NCI-H446 (cell line): Measurements from ENCODE around the gene MOV10L1.

ENCODE experiments used
- DNase-seq, 2 experiments: peaks; one replicate each; lab custom pipeline; 2025; lab: John Stamatoyannopoulos, UW

MOV10L1 gene

DNA sequence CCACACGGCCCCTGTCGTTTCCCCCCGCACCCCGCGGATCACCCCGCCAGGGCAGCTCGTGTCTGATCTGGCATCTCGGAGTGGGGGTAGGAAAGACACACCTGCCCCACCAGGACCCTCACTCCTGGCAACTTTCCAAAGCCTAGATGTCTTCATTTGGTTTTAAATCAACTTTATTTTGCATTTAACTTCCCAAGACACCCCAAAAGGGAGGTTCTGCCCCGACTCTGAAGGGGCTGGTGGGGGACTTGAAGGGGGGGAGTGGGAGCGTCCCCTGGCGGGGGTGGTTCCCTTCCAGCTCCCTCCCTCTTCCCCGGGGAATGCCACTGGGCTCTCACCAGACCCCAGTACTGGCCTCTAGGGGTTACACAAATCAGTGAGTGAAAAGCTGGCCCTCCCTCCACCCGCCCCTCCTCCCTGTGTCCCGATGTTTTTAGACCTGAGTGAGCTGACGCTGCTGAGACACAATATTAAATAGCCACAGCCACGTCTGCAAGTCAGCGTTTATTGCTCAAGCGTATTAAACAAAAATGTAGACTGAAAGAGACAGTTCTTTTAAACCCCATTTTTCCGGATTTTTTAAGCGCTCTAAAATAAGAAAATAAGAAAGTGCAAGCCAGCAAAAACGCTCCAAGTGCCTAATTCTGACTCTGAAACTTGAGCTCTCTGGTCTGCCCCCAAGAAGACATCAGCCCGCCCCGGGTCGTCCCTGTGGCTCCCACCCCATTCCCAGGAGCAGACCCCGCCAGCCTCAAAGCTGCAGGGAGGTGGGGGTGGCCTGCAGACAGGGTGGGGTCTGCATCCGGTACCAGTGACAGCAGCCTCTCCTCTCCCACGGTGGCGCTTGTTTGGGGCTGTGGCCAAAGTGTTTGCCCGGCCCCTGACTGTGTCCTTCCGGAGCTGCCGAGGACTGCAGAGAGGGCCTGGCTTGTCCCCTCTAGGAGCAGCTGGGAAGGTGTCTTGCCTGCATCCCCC is 30.6 kb upstream of the MOV10L1 start:
- no peak for DNase-seq

DNA sequence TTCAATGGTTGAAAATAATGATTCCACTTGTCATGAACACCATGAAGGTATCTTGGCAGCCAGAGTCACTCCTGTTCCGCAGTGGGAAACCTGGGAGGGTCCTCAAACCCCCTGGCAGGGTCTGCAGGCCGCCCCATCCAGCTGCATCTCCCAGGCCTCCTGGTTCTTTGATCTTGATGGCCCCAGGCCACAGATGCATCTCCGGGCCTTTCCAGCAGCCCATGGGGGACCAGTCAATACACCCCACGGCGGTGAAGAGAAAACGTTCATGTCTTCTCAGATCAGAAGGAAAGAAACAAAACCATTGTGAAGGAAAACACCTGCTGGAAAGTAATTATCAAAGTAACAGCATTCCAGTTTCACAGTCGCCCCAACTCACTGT is 29.9 kb upstream of the MOV10L1 start:
- no peak for DNase-seq

DNA sequence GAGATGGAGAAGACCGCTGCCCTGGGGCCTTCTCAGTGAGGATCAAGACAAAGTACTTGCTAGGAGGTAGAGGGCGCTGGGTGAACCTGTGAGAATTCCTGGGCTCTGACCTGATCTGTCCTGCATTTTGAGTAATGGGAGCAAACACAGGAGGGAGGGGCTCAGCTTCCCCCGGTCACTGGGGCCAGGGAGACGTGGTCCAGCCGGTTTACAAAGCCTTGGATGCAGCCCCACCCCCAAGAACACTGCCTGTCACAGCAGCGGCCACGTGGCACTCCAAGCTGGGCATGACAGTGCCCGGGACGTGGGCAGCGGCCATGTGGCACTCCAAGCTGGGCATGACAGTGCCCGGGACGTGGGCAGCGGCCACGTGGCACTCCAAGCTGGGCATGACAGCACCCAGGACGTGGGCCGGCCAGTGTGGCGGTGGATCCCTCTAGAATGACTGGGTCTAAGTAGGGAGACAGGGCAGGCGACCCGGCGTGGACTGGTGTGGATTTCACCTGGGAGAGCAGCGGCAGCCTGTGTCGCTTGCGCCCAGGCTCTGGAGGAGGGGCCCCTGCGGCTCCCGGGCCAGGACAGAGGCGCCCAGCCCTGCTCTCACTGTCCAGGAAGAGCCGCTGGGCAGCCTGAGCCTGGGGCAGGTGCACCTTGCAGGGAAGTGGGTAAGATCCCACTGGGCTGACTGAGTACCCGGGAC is 29.2 kb upstream of the MOV10L1 start:
- DNase-seq, result no peak

DNA sequence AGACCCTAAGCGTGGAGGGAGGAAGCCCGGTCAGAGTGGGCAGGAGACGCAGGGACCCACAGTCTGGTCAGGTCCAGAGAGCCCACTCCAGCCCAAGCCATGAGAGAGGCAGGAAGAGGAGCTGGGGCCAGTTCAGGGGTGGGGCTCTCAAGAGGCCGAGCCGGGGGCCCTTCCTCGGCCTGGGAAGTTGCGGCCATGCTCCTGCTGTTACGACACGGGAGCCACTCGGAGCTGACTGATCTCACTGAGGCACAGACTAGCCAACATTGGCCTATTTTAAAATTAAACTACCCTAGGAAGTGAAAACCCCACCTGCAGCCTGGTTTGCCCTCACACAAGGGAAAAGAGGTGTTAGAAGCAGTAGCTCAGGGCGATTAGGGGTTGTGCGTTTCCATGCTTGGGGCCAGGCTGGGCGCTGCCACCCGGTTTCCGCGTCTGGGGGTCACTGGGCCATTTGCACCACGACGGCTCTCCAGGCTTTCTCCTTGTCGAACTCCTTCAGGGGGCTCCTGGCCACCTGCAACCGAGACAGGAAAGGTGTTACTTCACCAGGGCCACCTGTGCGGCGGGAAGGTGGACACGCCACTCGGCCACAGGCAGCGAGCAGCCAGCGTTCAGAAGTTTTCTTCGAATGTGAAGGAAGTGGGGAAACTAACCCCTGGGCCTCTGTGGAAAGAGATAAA is 28.5 kb upstream of the MOV10L1 start:
- DNase-seq, result no peak

DNA sequence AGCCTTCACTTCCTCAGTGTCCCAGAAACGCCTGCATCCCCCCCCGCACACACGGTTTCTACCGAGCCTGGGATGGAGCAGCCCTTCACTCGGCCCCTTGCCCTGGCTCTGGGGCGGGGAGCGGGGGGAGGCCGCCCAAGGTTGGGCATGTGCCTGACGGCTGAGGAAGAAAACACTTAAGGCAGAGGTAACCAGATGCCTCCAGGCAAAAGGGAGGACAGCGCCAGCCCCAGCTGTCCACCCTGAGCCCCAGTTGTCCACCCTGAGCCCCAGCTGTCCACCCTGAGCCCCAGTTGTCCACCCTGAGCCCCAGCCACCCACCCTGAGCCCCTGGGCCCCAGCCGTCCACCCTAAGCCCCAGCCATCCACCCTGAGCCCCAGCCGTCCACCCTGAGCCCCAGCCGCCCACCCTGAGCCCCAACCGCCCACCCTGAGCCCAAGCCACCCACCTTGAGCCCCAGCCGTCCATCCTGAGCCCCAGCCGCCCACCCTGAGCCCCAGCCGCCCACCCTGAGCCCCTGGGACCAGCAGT is 27.9 kb upstream of the MOV10L1 start:
- DNase-seq, result no peak

DNA sequence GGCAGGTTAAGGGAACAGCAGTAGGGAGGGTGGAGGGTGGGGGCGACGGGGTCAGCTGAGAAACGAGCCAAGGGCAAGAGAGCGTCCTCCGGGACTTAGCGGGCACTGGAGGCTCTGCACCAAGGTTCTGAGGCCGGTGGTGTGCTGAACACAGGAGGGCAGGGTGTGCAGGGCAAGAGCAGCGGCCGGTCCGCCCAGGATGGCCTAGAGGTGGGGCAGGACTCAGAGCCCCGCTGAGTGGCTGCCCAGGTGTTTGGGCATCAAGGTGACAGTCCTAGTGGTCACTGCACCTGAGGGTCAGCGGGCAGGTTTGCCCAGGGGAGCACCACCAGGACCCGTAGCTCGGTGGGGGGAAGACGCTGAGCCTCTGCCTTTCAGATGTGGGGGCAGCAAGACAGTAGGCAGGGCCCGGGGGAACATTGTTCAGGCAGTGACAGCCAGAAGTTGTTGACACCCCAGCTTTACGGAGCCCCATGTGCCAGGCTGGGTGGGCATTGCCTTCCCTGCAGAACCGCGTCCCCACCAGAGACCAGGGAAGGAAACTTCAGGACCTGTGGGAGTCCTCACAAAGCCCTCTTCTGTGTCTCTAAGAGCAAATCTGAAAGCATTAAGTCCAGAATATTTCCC is 27.2 kb upstream of the MOV10L1 start:
- no peak for DNase-seq

DNA sequence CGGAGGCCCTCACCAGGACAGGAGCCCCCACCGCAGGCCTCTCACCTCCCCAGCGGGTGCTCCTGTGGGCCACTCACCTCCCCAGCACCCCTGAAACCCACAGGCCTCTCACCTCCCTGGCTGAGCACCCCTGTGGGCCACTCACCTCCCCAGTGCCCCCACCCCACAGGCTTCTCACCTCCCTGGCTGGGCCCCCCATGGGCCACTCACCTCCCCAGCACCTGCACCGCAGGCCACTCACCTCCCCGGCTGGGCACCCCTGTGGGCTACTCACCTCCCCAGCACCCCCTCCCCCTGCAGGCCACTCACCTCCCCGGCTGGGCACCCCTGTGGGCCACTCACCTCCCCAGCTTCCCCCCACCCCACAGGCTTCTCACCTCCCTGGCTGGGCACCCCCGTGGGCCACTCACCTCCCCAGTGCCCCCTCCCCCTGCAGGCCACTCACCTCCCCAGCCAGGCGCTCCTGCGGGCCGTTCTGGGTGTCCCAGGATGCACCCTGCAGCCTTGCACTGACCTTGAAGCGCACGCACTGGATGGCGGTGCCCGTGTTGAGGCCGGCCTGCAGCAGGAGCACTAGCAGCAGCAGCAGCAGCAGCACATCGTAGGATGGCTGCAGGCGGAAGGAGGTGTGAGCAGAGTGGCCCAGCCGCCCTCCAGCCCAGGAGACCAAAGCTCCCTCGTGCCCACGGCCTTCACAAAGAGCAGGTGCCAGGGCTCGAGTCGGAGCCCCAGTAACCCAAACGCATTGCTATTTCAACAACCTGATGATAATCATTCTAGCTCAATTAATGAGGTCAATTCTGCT is 26.0 kb upstream of the MOV10L1 start:
- DNase-seq, result no peak

DNA sequence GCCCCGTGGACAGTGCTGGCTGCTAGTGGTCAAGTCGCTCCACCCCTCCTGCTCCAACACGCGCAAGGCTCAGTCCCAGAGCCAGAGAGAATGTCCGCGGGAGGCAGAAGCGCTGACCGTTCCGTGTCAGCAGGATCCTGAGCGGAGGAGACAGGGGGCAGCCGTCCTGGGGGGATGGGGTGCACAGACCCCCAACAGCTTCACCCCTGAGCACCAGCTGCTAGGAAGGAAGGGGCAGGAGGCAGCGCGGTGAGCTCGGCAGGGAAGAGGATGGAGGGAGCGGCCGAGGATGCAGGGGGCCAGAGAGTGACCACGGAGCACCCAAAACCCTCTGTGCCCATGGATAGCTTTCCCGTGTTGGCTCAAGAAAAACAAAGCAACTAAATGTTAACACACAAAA is 25.4 kb upstream of the MOV10L1 start:
- no peak for DNase-seq

DNA sequence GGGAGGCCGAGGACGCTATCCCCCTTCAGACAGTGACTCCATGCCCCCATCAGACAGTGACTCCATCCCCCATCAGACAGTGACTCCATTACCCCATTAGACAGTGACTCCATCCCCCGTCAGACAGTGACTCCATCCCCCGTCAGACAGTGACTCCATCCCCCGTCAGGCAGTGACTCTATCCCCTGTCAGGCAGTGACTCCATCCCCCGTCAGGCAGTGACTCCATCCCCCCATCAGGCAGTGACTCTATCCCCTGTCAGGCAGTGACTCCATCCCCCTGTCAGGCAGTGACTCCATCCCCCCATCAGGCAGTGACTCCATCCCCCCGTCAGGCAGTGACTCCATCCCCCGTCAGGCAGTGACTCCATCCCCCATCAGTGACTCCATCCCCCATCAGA is 22.6 kb upstream of the MOV10L1 start:
- DNase-seq, result no peak

DNA sequence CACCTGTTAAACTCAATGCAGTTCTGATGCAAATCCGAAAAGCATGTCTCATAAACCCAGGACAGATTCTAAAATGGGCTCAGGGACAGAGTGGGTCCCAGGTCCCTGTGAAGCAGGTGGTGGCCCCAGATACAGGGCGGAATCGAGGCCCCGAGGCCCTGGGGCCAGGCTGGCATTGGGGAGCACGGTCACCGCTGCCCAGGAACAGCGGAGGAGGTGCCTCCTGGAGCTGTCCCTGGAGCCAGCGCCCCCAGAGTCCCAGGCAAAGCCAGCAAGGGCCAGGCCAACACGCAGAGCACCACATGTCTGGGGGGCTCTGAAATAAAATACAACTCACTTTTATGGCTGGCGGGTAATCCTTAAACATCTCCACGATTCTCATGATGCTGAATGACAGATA is 21.7 kb upstream of the MOV10L1 start:
- no peak for DNase-seq

DNA sequence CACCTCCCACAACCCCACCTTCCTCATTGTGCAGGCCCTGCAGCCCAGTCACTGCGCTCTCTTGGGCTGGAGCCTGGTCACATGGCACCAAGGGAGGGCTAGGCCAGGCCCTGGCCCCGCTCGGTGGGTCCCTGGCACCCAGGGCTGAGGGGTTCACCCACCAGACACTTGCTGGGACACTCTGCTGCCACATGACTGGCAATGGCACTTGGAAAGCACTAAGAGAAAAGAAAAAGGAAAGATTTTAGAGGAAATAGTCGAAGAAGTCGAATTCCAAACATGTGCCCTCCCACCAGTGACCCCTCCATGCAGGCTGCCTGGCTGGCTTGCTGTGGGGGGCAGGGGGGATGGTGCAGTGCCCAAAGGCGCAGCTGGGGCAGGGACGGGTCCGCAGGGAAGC is 19.4 kb upstream of the MOV10L1 start:
- no peak for DNase-seq

DNA sequence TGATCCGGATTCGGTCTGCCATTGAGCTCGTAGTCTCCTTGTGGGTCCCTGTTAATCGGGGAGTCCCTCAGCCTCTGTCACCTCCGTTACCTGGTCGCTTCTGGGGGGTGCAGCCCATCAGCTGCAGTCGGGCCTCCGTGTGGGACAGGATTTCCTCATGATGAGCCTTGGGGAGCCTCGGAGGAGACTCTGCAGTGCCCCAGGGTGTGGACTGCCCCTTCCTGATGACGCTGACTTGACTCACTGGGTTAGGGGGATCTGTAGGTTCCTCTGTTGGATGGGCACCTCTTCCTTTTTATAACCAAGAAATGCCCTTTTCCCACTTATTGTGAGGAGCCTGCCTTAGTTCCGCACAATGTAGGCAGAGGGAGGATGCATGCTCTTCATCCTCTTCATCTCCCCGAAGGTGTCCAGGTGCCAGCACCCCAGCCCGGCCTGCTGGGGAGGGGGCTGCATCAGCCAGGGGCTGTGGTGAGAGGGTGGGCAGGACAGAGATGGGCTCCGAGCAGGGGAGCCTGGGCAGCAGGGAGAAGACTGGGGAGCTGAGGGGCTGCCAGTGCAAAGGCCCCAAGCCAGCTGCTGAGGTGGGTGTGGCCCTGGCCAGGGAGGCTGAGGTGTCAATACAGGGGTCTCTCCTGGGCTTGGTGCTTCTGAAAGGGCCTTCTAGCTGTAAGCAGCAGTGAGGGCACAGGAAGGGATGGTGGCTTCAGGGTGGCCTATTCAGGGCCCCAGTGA is 18.2 kb upstream of the MOV10L1 start:
- DNase-seq, result no peak

DNA sequence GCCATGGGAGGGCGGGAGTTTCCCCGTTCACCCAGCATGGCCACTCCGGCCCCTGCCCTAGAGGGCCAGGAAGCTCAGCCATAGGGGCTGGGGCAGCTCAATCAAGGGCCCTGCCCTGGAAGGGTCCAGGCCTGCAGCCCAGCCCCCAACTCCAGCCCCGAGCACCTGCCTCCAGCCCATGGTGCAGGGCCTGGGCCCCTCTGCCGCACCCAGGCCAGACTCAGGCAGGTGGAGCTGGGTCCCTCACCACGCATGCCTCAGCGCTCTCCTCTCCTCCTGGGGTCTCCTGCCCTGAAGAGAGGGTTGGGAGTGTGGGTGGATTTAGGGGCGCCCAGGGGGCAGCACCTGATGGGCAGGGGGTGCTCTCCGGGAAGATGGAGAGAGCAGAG is 17.6 kb upstream of the MOV10L1 start:
- no peak for DNase-seq

DNA sequence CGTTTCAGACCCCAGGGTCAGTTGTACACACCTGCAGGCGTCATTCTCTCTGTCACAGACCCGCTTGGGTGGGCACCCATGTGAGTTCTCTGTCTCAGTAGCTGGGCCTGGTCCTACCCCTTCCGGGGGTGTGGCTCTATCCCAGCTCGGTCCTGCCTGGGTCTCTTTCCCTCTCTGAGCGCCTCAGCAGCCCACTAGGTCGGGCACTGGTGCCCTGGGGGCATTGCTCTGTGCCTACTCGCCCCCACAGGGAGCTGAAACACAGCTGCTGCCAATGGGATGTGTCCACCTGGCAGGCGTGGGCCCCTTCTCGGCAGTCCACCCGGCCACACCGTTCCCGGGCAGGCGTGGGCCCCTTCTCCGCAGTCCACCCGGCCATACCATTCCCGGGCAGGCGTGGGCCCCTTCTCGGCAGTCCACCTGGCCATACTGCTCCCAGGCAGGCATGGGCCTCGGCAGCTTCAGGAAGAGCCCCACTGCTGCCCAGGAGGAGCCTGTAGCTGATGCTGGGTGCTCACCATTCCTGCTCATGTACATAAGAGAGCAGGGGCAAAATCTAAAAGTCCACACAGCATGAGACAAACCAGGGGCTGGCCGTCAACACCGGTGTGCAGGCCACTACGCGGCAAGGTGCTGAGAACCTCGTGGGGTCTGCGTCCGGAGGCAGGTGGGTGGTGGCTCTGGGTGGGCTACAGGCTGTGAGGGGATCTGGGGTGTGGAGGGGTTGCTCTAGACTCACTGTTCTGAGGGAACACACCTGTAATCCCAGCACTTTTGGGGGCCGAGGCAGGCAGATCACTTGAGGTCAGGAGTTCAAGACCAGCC is 16.9 kb upstream of the MOV10L1 start:
- DNase-seq, result no peak

DNA sequence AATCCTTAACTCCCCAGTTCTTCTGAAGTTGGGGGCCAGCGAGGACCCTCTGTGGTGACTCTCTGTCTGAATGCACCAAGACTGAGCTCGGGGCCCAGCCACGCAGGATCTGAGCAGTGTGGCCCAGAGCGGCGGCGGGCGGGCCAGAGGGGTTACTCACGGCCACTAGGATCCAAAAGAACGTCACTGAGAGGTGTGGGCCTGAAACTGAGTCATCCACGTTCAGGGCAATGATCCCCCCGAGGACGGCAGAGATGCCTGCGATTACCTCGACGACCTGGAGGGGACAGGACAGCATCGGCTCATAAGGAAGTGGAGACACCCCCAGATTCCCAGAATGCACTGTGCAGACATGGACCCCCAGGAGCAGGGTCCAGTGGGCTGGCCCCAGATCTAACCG is 15.8 kb upstream of the MOV10L1 start:
- no peak for DNase-seq

DNA sequence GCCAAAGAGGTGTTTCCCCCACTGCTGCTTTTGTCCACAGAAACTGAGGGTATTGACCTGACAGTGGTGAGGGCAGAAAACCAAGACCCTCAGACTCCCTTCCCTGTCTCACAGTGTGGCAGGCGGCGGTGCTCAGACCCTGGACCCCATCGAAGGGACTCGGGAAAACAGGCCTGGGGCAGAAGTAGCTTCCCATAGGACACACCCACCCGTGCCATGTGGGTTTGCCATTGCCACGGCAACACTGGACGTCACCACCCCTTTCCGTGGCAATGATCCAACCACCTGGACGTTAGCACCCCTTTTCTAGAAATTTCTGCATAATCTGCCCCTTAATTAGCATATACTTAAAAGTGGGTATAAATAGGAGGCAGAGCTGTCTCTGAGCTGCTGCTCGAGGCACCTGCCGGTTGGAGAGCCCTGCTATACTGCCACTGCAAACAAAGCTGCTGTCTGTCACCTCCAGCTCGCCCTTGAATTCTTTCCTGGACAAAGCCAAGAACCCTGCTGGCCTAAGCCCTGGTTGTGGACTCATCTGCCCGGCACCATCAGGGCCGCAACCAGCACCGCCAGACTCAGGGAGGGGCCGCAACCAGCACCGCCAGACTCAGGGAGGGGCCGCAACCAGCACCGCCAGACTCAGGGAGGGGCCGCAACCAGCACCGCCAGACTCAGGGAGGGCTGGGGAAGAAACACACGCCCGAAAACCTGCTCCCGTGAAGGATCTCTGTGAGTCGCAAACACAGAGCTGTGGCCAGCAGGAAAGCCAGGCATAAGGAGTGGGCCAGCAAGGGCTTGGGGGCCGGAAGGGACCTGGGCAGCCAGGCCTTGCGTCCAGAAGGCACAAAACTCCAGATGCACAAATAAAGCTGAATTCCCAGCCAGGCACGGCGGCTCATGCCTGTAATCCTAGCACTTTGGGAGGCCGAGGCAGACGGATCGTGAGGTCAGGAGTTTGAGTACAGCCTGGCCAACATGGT is 15.0 kb upstream of the MOV10L1 start:
- DNase-seq, result no peak

DNA sequence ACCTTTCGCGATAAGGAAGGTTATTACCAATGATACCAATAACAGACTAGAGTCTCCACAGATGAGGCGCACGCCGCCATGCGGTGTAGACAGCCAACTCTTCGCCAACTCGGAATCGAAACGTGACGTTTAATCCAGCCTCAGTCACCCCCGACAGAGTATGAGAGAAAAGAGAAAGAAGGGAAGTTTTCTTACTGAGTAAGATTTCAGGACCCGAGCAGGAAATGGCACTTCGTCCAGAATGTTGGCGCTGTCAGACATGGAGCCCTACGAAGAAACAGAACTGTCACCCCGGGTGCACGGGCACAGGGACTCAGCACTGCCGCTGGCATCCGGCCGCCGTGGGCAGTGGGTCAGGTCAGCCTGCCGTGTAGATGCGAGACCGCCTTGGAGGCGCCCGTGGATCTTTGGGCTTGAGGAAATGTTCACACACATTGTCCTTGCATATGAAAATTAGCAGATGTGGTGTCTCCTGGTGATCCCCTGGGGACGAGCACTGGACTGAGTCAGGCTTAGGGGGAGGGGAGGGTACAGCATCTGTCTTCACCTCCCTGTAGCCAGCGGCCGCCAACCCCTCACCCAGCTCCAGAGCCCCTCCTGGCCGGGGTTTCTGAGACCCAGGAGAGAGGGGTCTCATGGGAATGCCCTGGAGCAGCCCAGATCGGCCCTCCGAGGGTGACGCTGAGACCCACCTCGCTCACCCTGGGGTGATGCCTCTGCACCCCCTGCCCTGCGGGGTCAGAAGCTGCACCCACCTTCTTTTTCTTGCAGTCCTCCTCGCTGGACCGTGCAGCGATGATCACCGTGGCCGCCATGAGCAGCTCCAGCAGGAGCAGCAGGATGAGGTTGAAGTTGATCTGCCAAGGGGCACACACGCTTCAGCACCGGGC is 12.9 kb upstream of the MOV10L1 start:
- DNase-seq, result no peak
